GM08714 (cell line): ENCODE results near the gene OCEL1.
A peak's percentile ranks its signal among the peaks of the same experiment; 100 is the strongest.

Experiments used
- H3K4me3 ChIP-seq: fragments of 200-500 bp; sonication (Bioruptor generic); 2 replicates; pipeline ENCODE4 v1.5.1; 2014; ENCODE audit warnings: mild to moderate bottlenecking, low read length, inconsistent platforms
- ZNF274 ChIP-seq: IDR thresholded peaks from 2 replicates; pipeline ENCODE4 v1.6.1; 2012; ENCODE audit warnings: mild to moderate bottlenecking, low read depth, low read length

The OCEL1 gene

GRCh38 chr19:17202713-17203112 lies 23.3 kb upstream of the OCEL1 start:
- no peak overlapping the region for H3K4me3 ChIP-seq
- TF ChIP-seq ZNF274 = no peak

GRCh38 chr19:17205237-17206140 lies 20.5 kb upstream of the OCEL1 start:
- no peak for TF ChIP-seq ZNF274
- no peak overlapping the region for H3K4me3 ChIP-seq

- no peak for TF ChIP-seq ZNF274
- no peak overlapping the region for H3K4me3 ChIP-seq
These were observed 19.1 kb upstream of the OCEL1 start for GRCh38 chr19:17206736-17207581.

- H3K4me3 ChIP-seq = no peak overlapping the region
- no peak for TF ChIP-seq ZNF274
These were observed 16.6 kb upstream of the OCEL1 start for GRCh38 chr19:17209126-17210036.

GRCh38 chr19:17210296-17210695 lies 15.7 kb upstream of the OCEL1 start:
- TF ChIP-seq ZNF274 = no peak
- H3K4me3 ChIP-seq = no peak overlapping the region

DNA sequence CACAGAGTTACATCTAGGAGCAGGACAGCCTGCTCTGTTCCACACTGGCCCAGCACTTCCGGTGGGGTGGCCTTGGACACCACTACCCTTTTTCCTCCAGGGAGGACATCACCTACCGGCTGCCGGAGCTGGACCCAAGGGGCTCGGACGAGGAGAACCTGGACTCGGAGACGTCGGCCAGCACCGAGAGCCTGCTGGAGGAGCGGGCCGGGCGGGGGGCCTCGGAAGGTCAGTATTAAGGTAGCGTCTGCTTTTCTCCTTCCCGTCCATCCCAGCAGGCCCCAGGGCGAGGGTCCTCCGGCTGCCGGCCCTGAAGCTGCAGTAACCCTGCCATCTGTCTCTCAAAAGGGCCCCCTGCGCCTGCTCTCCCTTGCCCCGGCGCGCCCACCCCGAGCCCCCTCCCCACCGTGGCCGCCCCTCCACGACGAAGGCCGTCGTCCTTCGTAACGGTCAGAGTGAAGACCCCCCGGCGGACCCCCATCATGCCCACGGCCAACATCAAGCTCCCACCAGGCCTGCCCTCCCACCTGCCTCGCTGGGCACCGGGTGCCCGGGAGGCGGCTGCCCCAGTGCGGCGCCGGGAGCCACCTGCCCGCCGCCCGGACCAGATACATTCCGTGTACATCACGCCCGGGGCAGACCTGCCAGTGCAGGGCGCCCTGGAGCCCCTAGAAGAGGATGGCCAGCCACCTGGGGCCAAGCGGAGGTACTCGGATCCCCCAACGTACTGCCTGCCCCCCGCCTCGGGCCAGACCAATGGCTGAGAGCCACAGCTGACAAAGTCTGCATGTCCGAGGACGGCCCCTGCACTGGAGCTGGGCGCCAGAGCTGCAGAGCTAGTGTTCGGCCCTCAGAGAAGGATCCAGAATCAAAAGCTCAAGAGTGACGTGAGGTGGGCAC lies 14.2 kb upstream of the OCEL1 start:
- no peak for TF ChIP-seq ZNF274
- no peak overlapping the region for H3K4me3 ChIP-seq

GRCh38 chr19:17213334-17213733 lies 12.7 kb upstream of the OCEL1 start:
- no peak for TF ChIP-seq ZNF274
- no peak overlapping the region for H3K4me3 ChIP-seq

GRCh38 chr19:17214508-17215126 lies 11.4 kb upstream of the OCEL1 start:
- TF ChIP-seq ZNF274 = no peak
- H3K4me3 ChIP-seq = peak overlapping the region; percentile 73; the same call in 1 of the 2 replicates

GRCh38 chr19:17215127-17215971 lies 10.7 kb upstream of the OCEL1 start, which contains the start of gene USE1:
USE1 (plus strand) TSS chr19:17215357; CDS start chr19:17215406, 49 bp downstream.
- no peak for TF ChIP-seq ZNF274
- H3K4me3 ChIP-seq = peak within 1 kb of the TSS; percentile 73; the same call in 1 of the 2 replicates

DNA sequence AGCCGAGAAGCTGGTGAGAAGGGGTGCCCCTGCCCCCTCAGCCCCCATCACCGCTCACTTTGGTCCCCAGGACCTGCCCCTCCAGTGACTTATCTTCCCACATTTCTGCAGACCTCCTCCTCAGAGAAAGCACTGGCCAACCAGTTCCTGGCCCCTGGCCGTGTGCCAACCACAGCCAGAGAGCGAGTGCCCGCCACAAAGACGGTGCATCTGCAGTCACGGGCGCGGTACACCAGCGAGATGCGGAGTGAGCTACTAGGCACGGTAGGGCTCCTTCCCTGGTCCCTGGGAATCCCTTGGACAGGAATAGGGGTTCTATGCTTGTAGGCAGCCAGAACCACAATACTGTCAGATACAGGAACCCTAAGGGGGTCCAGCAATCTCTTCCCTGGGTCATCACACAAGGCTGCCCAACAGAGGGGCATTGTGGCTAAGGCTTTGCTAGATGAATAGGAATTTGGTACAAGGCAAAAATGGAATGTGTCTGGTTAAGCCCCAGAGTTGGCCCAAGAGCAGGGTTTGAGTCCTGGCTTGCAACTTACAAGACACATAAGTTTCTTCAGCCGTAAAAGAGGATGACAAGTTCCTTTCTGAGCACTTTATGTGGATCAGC lies 9.9 kb upstream of the OCEL1 start:
- peak overlapping the region; percentile 73; the same call in 1 of the 2 replicates for H3K4me3 ChIP-seq
- TF ChIP-seq ZNF274 = no peak

- no peak overlapping the region for H3K4me3 ChIP-seq
- TF ChIP-seq ZNF274 = no peak
These were observed 6.7 kb upstream of the OCEL1 start for GRCh38 chr19:17219286-17219685.
